RWPE1 (cell line): ENCODE measurements around the gene MCCC1.

Source experiments
- CTCF ChIA-PET: fragments of 350-600 bp; sonication (Branson Sonifier 250); formaldehyde crosslinking; extraction: SDS; loops from one replicate; lab custom pipeline; 2021; lab: Yijun Ruan, JAX
- POLR2A ChIA-PET: fragments of 400-600 bp; formaldehyde crosslinking; extraction: SDS; loops from one replicate; lab custom pipeline; 2020; ENCODE audit warnings: antibody characterized with exemption; ENCODE audit not compliant: low non-redundant PET; lab: Yijun Ruan, JAX
- DNase-seq: peaks from one replicate; pipeline ENCODE4 v3.0.0; 2012; ENCODE audit warnings: low spot score
- H3K27ac ChIP-seq: fragments of 450-650 bp; 2 replicates; pipeline ENCODE4 v1.5.1; 2017
- TF ChIP-seq, protein P1 (sequence below): fragments of 450-650 bp; conservative IDR thresholded peaks from 2 replicates; pipeline ENCODE4 v1.5.1; 2017; ENCODE audit warnings: low read depth, mild to moderate bottlenecking

Gene MCCC1

GRCh38 chr3:182978387-182978786 is 120.9 kb downstream of the MCCC1 start:
- TF ChIP-seq, protein P1, sequence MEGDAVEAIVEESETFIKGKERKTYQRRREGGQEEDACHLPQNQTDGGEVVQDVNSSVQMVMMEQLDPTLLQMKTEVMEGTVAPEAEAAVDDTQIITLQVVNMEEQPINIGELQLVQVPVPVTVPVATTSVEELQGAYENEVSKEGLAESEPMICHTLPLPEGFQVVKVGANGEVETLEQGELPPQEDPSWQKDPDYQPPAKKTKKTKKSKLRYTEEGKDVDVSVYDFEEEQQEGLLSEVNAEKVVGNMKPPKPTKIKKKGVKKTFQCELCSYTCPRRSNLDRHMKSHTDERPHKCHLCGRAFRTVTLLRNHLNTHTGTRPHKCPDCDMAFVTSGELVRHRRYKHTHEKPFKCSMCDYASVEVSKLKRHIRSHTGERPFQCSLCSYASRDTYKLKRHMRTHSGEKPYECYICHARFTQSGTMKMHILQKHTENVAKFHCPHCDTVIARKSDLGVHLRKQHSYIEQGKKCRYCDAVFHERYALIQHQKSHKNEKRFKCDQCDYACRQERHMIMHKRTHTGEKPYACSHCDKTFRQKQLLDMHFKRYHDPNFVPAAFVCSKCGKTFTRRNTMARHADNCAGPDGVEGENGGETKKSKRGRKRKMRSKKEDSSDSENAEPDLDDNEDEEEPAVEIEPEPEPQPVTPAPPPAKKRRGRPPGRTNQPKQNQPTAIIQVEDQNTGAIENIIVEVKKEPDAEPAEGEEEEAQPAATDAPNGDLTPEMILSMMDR, result no peak
- ChIA-PET POLR2A (no interaction called here), CTCF (interaction anchor here (1.7 kb wide), 1 partner anchor 16 kb away, joined by 6 read pairs; no protein-coding TSS in a partner anchor)
- H3K27ac ChIP-seq, result no peak overlapping the region
- no peak for DNase-seq

DNA sequence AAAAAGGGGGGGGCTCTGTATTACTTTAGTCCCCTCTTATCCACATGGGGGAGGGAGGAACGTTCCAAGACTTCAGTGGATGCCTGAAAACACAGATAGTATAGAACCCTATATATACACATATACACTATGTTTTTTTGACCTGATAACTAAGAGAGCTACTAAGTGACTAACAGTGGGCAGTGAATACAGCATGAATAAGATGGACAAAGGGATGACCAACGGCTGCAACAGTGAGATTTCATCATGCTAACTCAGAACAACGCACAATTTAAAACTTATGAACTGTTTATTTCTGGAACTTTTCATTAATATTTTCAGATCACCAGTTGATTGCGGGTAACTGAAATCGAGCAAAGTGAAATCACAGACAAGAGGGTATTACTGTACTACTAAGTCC is 126.2 kb downstream of the MCCC1 start:
- no peak for DNase-seq
- POLR2A ChIA-PET, result no interaction called here
- CTCF ChIA-PET, result no interaction called here
- TF ChIP-seq, protein P1, result no peak
- no peak overlapping the region for H3K27ac ChIP-seq

DNA sequence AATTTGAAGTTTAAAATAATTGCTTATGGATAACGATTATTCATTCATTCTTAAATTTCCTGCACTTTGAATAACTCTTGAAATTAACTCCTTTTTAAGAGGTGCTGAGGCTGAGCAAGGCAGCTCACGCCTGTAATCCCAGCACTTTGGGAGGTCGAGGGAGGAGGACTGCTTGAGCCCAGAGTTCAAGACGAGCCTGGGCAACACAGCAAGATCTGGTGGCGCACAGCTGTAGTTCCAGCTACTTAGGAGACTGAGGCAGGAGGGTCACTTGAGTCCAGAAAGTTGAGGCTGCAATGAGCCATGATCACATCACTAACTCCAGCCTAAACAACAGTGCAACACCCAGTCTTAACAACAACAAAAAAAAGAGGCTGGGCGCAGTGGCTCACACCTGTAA is 126.9 kb downstream of the MCCC1 start:
- TF ChIP-seq, protein P1, result no peak
- CTCF ChIA-PET, result no interaction called here
- DNase-seq, result no peak
- peak overlapping the region; percentile 9; the same call in 1 of the 2 replicates for H3K27ac ChIP-seq
- POLR2A ChIA-PET, result no interaction called here

- ChIA-PET CTCF (interaction anchor here (0.6 to 0.7 kb wide), 2 partner anchors 242 to 1245 kb away, joined by 3 read pairs; no protein-coding TSS in a partner anchor), POLR2A (no interaction called here)
- TF ChIP-seq, protein P1, result no peak
- H3K27ac ChIP-seq, result no peak overlapping the region
- DNase-seq, result no peak
Measured at GRCh38 chr3:182971637-182972036, 127.7 kb downstream of the MCCC1 start.

DNA sequence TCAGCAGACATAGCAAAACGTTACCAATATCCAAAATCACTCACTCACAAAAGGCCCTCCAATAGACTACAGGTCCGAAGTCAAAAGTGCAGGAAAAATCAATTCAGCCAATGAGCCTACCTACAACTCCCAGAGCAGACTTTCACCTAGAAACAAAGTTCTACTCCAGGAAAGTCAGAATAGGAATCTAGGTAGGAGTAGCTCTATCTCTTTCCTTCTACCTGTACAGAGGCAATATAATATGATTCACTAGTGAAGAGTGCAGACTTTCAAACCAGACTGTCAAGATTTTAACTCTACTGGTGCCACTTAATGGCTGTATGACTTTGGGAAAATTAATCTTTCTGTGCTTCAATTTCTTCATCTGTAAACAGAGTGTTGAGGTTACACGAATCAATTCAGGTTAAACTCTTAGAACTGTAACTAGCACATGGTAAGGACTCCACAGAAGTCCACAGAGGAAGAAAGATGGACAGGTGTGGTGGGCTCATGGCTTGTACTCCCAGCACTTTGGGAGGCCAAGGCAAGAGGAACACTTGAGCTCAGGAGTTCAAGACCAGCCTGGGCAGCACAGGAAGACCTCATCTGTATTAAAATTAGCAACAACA is 128.4 kb downstream of the MCCC1 start:
- no peak for DNase-seq
- TF ChIP-seq, protein P1, result no peak
- no peak overlapping the region for H3K27ac ChIP-seq
- CTCF ChIA-PET, result interaction anchor here (0.6 kb wide), 1 partner anchor 1244 kb away, joined by 3 read pairs; no protein-coding TSS in a partner anchor
- POLR2A ChIA-PET, result no interaction called here

DNA sequence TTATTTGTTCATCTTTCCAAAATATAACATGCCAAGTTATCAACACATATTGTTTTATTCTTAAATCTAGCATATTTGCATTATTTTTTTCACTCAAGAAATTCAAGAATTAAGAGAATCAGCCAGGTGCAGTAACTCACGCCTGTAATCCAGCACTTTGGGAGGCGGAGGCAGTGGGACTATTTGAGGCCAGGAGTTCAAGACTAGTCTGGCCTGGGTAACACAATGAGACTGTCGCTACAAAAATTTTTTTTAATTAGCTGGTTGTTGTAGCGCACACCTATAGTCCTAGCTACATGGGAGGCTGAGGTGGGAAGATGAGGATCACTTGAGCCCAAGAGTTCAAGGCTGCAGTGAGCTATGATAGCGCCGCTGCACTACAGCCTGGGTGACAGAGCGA is 129.4 kb downstream of the MCCC1 start:
- DNase-seq, result no peak
- POLR2A ChIA-PET, result no interaction called here
- no peak overlapping the region for H3K27ac ChIP-seq
- CTCF ChIA-PET, result no interaction called here
- TF ChIP-seq, protein P1, result no peak
